Ovary (tissue), 3 donors: ENCODE data around the gene ARL1.

ENCODE experiments used
- CTCF ChIP-seq, 3 donors: fragments of 450-650 bp in 2 of 3; fragments of 200-600 bp in 1 of 3; IDR thresholded peaks; one replicate each; pipeline versions ENCODE4 v1.5.1 to v1.8.0; 2016 to 2022; ENCODE audit warnings: antibody characterized with exemption in 3 of 3, mild to moderate bottlenecking in 1 of 3
- POLR2A ChIP-seq: fragments of 450-650 bp; IDR thresholded peaks from one replicate; pipeline ENCODE4 v1.6.1; 2017; ENCODE audit warnings: antibody characterized with exemption, mild to moderate bottlenecking, moderate library complexity
- donor health status: DM: no; HTN: no; CAD: no.

- TF ChIP-seq CTCF (IDR thresholded peaks at IDR 0.05) (no peak), POLR2A (peak; percentile 24)
Measured at GRCh38 chr12:101407436-101408345, at the start of gene ARL1.
